HepG2 (cell line): ENCODE data around the gene KLHDC8B. TPM values are rescaled to one million over a fixed set of nuclear protein-coding genes. Genes with fewer than 3 reads are reported as not detected.
"Not testable (repeated sequence)": the region's sequence is repeated elsewhere in the genome, so short reads cannot be mapped to it uniquely, and the experiment has no call there.

Source experiments
- ATF7 ChIP-seq, 2 experiments: fragments of 450-650 bp in 1 of 2; sonication (generic) in 1 of 2; formaldehyde crosslinking in 1 of 2; IDR thresholded peaks; 2 replicates each; pipeline versions ENCODE4 v1.4.0 to v1.6.1; 2016 to 2020; ENCODE audit warnings: antibody characterized with exemption in 1 of 2, mild to moderate bottlenecking in 1 of 2, missing genetic modification reagents in 1 of 2
- DNMT3B ChIP-seq: conservative IDR thresholded peaks from 2 replicates; pipeline ENCODE4 v1.6.1; 2016; ENCODE audit warnings: missing biosample characterization, control low read depth
- DPF2 ChIP-seq: sonication (generic); formaldehyde crosslinking; IDR thresholded peaks from 2 replicates; pipeline ENCODE4 v1.4.0; 2020; ENCODE audit warnings: mild to moderate bottlenecking, low read depth, missing genetic modification reagents, borderline replicate concordance
- EHMT2 ChIP-seq: fragments of 200-600 bp; sonication (generic); IDR thresholded peaks from 2 replicates; pipeline ENCODE4 v1.7.0; 2017; ENCODE audit warnings: antibody characterized with exemption, low read depth, low read length, borderline replicate concordance
- ETV5 ChIP-seq: IDR thresholded peaks from 2 replicates; pipeline ENCODE4 v1.6.1; 2018; ENCODE audit warnings: missing biosample characterization, missing genetic modification reagents, inconsistent platforms, borderline replicate concordance
- FOXA3 ChIP-seq: IDR thresholded peaks from 2 replicates; pipeline ENCODE4 v1.6.1; 2016; ENCODE audit warnings: missing genetic modification reagents, missing compliant biosample characterization
- HMG20B ChIP-seq: conservative IDR thresholded peaks from 2 replicates; pipeline ENCODE4 v1.6.1; 2016; ENCODE audit warnings: missing genetic modification reagents, missing compliant biosample characterization
- HOXA3 ChIP-seq: sonication (generic); formaldehyde crosslinking; IDR thresholded peaks from 2 replicates; pipeline ENCODE4 v1.5.0; 2020; ENCODE audit warnings: missing genetic modification reagents
- KLF16 ChIP-seq, 2 experiments: sonication (generic) in 1 of 2; formaldehyde crosslinking in 1 of 2; IDR thresholded peaks; 2 replicates each; pipeline versions ENCODE4 v1.6.1 to v1.8.0; 2016 to 2023; ENCODE audit warnings: missing genetic modification reagents in 2 of 2, missing compliant biosample characterization in 1 of 2
- KLF6 ChIP-seq: IDR thresholded peaks from 2 replicates; pipeline ENCODE4 v1.8.0; 2016; ENCODE audit warnings: missing biosample characterization, missing genetic modification reagents
- MLX ChIP-seq: IDR thresholded peaks from 2 replicates; pipeline ENCODE4 v1.6.1; 2016
- NPAS2 ChIP-seq: sonication (generic); formaldehyde crosslinking; IDR thresholded peaks from 2 replicates; pipeline ENCODE4 v1.8.0; 2022; ENCODE audit warnings: mild to moderate bottlenecking, missing genetic modification reagents, borderline replicate concordance
- NR2C2 ChIP-seq: sonication (generic); formaldehyde crosslinking; IDR thresholded peaks from 2 replicates; pipeline ENCODE4 v1.4.0; 2020; ENCODE audit warnings: missing genetic modification reagents, mild to moderate bottlenecking, moderate library complexity, borderline replicate concordance
- PHF21A ChIP-seq: sonication (generic); formaldehyde crosslinking; IDR thresholded peaks from 2 replicates; pipeline ENCODE4 v1.5.0; 2020; ENCODE audit warnings: mild to moderate bottlenecking, missing genetic modification reagents
- RARA ChIP-seq: IDR thresholded peaks from 2 replicates; pipeline ENCODE4 v1.6.1; 2016; ENCODE audit warnings: missing genetic modification reagents, missing compliant biosample characterization
- REPIN1 ChIP-seq: sonication (generic); formaldehyde crosslinking; IDR thresholded peaks from 2 replicates; pipeline ENCODE4 v1.8.0; 2022; ENCODE audit warnings: missing genetic modification reagents, low read depth, mild to moderate bottlenecking, borderline replicate concordance
- SKI ChIP-seq: fragments of 450-650 bp; IDR thresholded peaks from one replicate; pipeline ENCODE4 v1.6.1; 2018; ENCODE audit warnings: mild to moderate bottlenecking; ENCODE audit not compliant: partially characterized antibody
- SP5 ChIP-seq: IDR thresholded peaks from 2 replicates; pipeline ENCODE4 v1.6.1; 2016; ENCODE audit warnings: low read depth, borderline replicate concordance
- ZFY ChIP-seq: sonication (generic); formaldehyde crosslinking; IDR thresholded peaks from 2 replicates; pipeline ENCODE4 v1.4.0; 2020; ENCODE audit warnings: missing genetic modification reagents
- ZNF24 ChIP-seq: fragments of 450-650 bp; IDR thresholded peaks from 2 replicates; pipeline ENCODE4 v1.6.1; 2017; ENCODE audit warnings: antibody characterized with exemption, mild to moderate bottlenecking
- ZNF280D ChIP-seq: sonication (generic); formaldehyde crosslinking; IDR thresholded peaks from 2 replicates; pipeline ENCODE4 v1.5.1; 2020; ENCODE audit warnings: mild to moderate bottlenecking, missing genetic modification reagents
- ZNF614 ChIP-seq: IDR thresholded peaks from 2 replicates; pipeline ENCODE4 v1.6.1; 2018; ENCODE audit warnings: missing biosample characterization, missing genetic modification reagents, inconsistent platforms, borderline replicate concordance
- polyA plus RNA-seq, 8 experiments: library from polyadenylated mRNA; depleted of rRNA in 3 of 8; stranded (reverse) in 7 of 8; unstranded in 1 of 8; fragments of >200 nt; fragmentation: Illumina TruSeq in 4 of 8; extraction: Trizol in 4 of 8; gene quantifications; 2 replicates each; pipeline versions ENCODE4 v1.2.1 to v1.2.3, GENCODE V29; 2011 to 2016; ENCODE audit warnings: low read depth in 4 of 8, missing spikeins in 1 of 8, mixed read lengths in 1 of 8; ENCODE audit not compliant: insufficient read depth in 1 of 8
- total RNA-seq, 5 experiments: library from RNA; depleted of rRNA; stranded (reverse); fragments of >200 nt; fragmentation: Illumina TruSeq; extraction: Trizol; gene quantifications; 2 replicates each; pipeline ENCODE4 v1.2.3, GENCODE V29; 2016; ENCODE audit warnings: low read depth in 1 of 5
- TF ChIP-seq, protein P1 (sequence below): sonication (generic); formaldehyde crosslinking; conservative IDR thresholded peaks from 2 replicates; pipeline ENCODE4 v1.4.0; 2020; ENCODE audit warnings: mild to moderate bottlenecking, missing genetic modification reagents, moderate library complexity

KLHDC8B gene
- total and polyA plus RNA-seq, 2 of the 13 experiments (the other 11 are each of a cell fraction or from before 2014, with no cell fraction given): 17.2 to 17.8 TPM

GRCh38 chr3:49218471-49218989, 47.1 kb downstream of the KLHDC8B start (continued):
- peak; percentile 37; the same call in 1 of the 2 replicates for TF ChIP-seq DPF2 (CRISPR knock-in tag)
- TF ChIP-seq MLX (CRISPR knock-in tag): 0 out of 2 replicates have a peak, but pooled peaks have one; percentile 32
- TF ChIP-seq NPAS2 (CRISPR knock-in tag): 0 out of 2 replicates have a peak, but pooled peaks have one; percentile 10
- TF ChIP-seq SKI: peak; percentile 65
- peak; percentile 77 for TF ChIP-seq SP5 (CRISPR knock-in tag)
- peak; percentile 89 for TF ChIP-seq DNMT3B (CRISPR knock-in tag)
- TF ChIP-seq FOXA3 (CRISPR knock-in tag): peak; percentile 84
- TF ChIP-seq KLF16 (CRISPR knock-in tag; IDR thresholded peaks at IDR 0.05): peak in 1 of 2 experiments; percentile 90; a peak in 2 of 4 replicates
- peak; percentile 72; the same call in 1 of the 2 replicates for TF ChIP-seq PHF21A (CRISPR knock-in tag)
- peak; percentile 54; the same call in 1 of the 2 replicates for TF ChIP-seq KLF6 (CRISPR knock-in tag)
- peak; percentile 58; the same call in 1 of the 2 replicates for TF ChIP-seq HMG20B (CRISPR knock-in tag)
- TF ChIP-seq REPIN1 (CRISPR knock-in tag): peak; percentile 70; the same call in 1 of the 2 replicates
- TF ChIP-seq ZNF614 (CRISPR knock-in tag): peak; percentile 89
- 0 out of 2 replicates have a peak, but pooled peaks have one; percentile 48 for TF ChIP-seq EHMT2
- TF ChIP-seq, protein P1, sequence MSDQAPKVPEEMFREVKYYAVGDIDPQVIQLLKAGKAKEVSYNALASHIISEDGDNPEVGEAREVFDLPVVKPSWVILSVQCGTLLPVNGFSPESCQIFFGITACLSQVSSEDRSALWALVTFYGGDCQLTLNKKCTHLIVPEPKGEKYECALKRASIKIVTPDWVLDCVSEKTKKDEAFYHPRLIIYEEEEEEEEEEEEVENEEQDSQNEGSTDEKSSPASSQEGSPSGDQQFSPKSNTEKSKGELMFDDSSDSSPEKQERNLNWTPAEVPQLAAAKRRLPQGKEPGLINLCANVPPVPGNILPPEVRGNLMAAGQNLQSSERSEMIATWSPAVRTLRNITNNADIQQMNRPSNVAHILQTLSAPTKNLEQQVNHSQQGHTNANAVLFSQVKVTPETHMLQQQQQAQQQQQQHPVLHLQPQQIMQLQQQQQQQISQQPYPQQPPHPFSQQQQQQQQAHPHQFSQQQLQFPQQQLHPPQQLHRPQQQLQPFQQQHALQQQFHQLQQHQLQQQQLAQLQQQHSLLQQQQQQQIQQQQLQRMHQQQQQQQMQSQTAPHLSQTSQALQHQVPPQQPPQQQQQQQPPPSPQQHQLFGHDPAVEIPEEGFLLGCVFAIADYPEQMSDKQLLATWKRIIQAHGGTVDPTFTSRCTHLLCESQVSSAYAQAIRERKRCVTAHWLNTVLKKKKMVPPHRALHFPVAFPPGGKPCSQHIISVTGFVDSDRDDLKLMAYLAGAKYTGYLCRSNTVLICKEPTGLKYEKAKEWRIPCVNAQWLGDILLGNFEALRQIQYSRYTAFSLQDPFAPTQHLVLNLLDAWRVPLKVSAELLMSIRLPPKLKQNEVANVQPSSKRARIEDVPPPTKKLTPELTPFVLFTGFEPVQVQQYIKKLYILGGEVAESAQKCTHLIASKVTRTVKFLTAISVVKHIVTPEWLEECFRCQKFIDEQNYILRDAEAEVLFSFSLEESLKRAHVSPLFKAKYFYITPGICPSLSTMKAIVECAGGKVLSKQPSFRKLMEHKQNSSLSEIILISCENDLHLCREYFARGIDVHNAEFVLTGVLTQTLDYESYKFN (CRISPR knock-in tag): peak; percentile 78
- peak; percentile 85 for TF ChIP-seq ZFY
- TF ChIP-seq ATF7 (IDR thresholded peaks at IDR 0.05): 0 out of 2 replicates have a peak, but pooled peaks have one; percentile 8
- not testable (repeated sequence) for TF ChIP-seq ATF7 (CRISPR knock-in tag; IDR thresholded peaks at IDR 0.05)
- TF ChIP-seq NR2C2 (CRISPR knock-in tag): 0 out of 2 replicates have a peak, but pooled peaks have one; percentile 40
- TF ChIP-seq HOXA3: peak; percentile 74
- peak; percentile 65; the same call in 1 of the 2 replicates for TF ChIP-seq ETV5 (CRISPR knock-in tag)
- peak; percentile 66; the same call in 1 of the 2 replicates for TF ChIP-seq ZNF280D
- peak; percentile 65; the same call in 1 of the 2 replicates for TF ChIP-seq ZNF24
- TF ChIP-seq RARA (CRISPR knock-in tag): peak; percentile 90
